ENCODE data around the gene ZBTB16.

Gene ZBTB16

GRCh38 chr11:114278342-114279065, 219.0 kb downstream of the ZBTB16 start:
- CTCF ChIA-PET: interaction anchor here (0.6 to 2.7 kb wide), 3 partner anchors 9 to 17 kb away, joined by 3 to 9 read pairs (median 4); no protein-coding TSS in a partner anchor
- POLR2A ChIA-PET: no interaction called here
- TF ChIP-seq CTCF (IDR thresholded peaks at IDR 0.05; ENCODE audit: control extremely low read depth, extremely low read depth, low read depth, missing control alignments): no peak
- no peak for DNase-seq (ENCODE audit: extremely low spot score)

DNA sequence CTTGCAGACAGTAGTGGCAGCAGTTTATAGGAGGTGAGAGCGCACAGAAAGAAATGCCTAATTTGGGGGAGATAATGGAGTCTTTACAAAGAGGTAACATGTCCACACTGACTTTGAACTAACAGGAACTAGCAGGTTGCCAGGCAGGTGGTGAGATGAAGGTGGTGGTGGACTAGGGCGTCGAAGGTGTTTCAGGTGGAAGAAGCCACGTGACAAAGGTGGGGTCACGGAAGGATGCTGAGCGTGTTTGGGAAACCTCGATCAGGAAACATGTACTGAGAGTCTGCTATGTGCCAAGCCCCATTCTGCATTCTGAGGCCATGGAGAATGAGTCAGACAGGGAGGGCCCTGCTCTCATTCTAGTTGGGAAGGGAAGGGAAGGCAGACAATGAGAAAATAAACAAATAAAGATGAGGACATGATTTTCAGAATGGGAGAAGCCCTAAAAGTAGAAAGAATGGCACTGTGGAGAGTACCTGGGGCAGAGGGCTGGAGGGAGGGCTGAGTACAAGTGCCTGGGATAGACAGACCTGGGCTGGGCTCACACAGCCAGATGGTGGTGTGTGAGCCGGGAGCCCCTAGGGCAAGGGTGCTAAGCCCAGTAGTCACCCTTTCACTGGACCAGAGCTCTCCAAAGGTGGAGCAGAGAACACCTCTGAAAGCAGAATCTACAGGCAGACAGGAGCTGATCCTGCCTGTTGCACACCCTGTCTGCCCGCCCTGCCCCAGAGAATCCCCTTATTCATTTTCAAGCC, 220.5 kb downstream of the ZBTB16 start:
- no peak for TF ChIP-seq CTCF (IDR thresholded peaks at IDR 0.05; ENCODE audit: control extremely low read depth, extremely low read depth, low read depth, missing control alignments)
- POLR2A ChIA-PET: no interaction called here
- no peak for DNase-seq (ENCODE audit: extremely low spot score)
- CTCF ChIA-PET: interaction anchor here (1.4 kb wide), 1 partner anchor 197 kb away, joined by 4 read pairs; no protein-coding TSS in a partner anchor

GRCh38 chr11:114280696-114281095, 221.2 kb downstream of the ZBTB16 start:
- ChIA-PET POLR2A (no interaction called here), CTCF (interaction anchor here (1.2 to 1.4 kb wide), 3 partner anchors 13 to 196 kb away, joined by 3 to 8 read pairs (median 4); no protein-coding TSS in a partner anchor)
- peak; percentile 30 for TF ChIP-seq CTCF (IDR thresholded peaks at IDR 0.05; ENCODE audit: control extremely low read depth, extremely low read depth, low read depth, missing control alignments)
- no peak for DNase-seq (ENCODE audit: extremely low spot score)

- ChIA-PET POLR2A (no interaction called here), CTCF (interaction anchor here (1.2 to 1.4 kb wide), 2 partner anchors 12 to 20 kb away, joined by 3 to 8 read pairs; no protein-coding TSS in a partner anchor)
- no peak for DNase-seq (ENCODE audit: extremely low spot score)
- no peak for TF ChIP-seq CTCF (IDR thresholded peaks at IDR 0.05; ENCODE audit: control extremely low read depth, extremely low read depth, low read depth, missing control alignments)
Observed at GRCh38 chr11:114281388-114281956, 222.0 kb downstream of the ZBTB16 start.

GRCh38 chr11:114282488-114282887, 223.0 kb downstream of the ZBTB16 start:
- CTCF ChIA-PET: interaction anchor here (0.8 kb wide), 1 partner anchor 21 kb away, joined by 4 read pairs; no protein-coding TSS in a partner anchor
- no peak for TF ChIP-seq CTCF (IDR thresholded peaks at IDR 0.05; ENCODE audit: control extremely low read depth, extremely low read depth, low read depth, missing control alignments)
- POLR2A ChIA-PET: no interaction called here
- no peak for DNase-seq (ENCODE audit: extremely low spot score)

- ChIA-PET CTCF (no interaction called here), POLR2A (no interaction called here)
Observed at GRCh38 chr11:114283422-114283821, 223.9 kb downstream of the ZBTB16 start.

More at GRCh38 chr11:114283422-114283821, 223.9 kb downstream of the ZBTB16 start:
- TF ChIP-seq CTCF (IDR thresholded peaks at IDR 0.05; ENCODE audit: control extremely low read depth, extremely low read depth, low read depth, missing control alignments): no peak
- no peak for DNase-seq (ENCODE audit: extremely low spot score)

Data from GM10248 (cell line).